Measurements from ENCODE around the gene MSRB3. TPM values are rescaled to one million over a fixed set of nuclear protein-coding genes. Genes with fewer than 3 reads are reported as not detected.
"Not testable (repeated sequence)": the region's sequence is repeated elsewhere in the genome, so short reads cannot be mapped to it uniquely, and the experiment has no call there.

MSRB3 gene
- total RNA-seq, 6 experiments from 2014 or later, result 1.4 to 5.6 (median 2.6) TPM

- H3K9me3 ChIP-seq, result no peaks in the 10 kb centered on the region
- H3K4me1 ChIP-seq, result no peaks in the 10 kb centered on the region
- DNase-seq, result no peak
- WGBS (ENCODE audit: insufficient coverage, low coverage, low lambda C conversion rate, missing lambda C conversion rate), result 48% methylated on average over 2 of the region's 2 CpGs
- H3K27me3 ChIP-seq, result no peaks in the 10 kb centered on the region
- TF ChIP-seq POLR2A (IDR thresholded peaks at IDR 0.05) (no peak), CTCF (IDR thresholded peaks at IDR 0.05) (no peak)
- intact Hi-C loops (cut with DNase I), result no loop called here
- no peak overlapping the region for H3K4me3 ChIP-seq
- no peak overlapping the region for H3K27ac ChIP-seq
- H3K36me3 ChIP-seq, result no peaks in the 10 kb centered on the region
- ATAC-seq, result no peak
Measured at GRCh38 chr12:65472079-65472478, 193.6 kb downstream of the MSRB3 start.

GRCh38 chr12:65474831-65475230, 196.3 kb downstream of the MSRB3 start:
- Histone ChIP-seq H3K36me3 (no peaks in the 10 kb centered on the region), H3K4me3 (no peak overlapping the region), H3K27ac (no peak overlapping the region), H3K9me3 (no peaks in the 10 kb centered on the region), H3K27me3 (no peaks in the 10 kb centered on the region), H3K4me1 (no peaks in the 10 kb centered on the region)
- ATAC-seq (no peak), DNase-seq (no peak)
- WGBS (ENCODE audit: insufficient coverage, low coverage, low lambda C conversion rate, missing lambda C conversion rate), result 73% methylated on average over 6 of the region's 6 CpGs
- intact Hi-C loops (cut with DNase I), result no loop called here
- TF ChIP-seq CTCF (IDR thresholded peaks at IDR 0.05) (no peak), POLR2A (IDR thresholded peaks at IDR 0.05) (no peak)

GRCh38 chr12:65477721-65478120, 199.2 kb downstream of the MSRB3 start:
- intact Hi-C loops (cut with DNase I), result no loop called here

GRCh38 chr12:65483891-65484516, 205.5 kb downstream of the MSRB3 start:
- intact Hi-C loops (cut with DNase I); H3K4me1 ChIP-seq; H3K4me3 ChIP-seq; H3K9me3 ChIP-seq; H3K27ac ChIP-seq; ATAC-seq; H3K36me3 ChIP-seq; DNase-seq; H3K27me3 ChIP-seq: not testable (repeated sequence)
- no CpG with 5 or more reads among the region's 3 CpGs for WGBS (ENCODE audit: insufficient coverage, low coverage, low lambda C conversion rate, missing lambda C conversion rate)

More at GRCh38 chr12:65477721-65478120, 199.2 kb downstream of the MSRB3 start:
- Histone ChIP-seq H3K27ac (no peak overlapping the region), H3K36me3 (no peaks in the 10 kb centered on the region), H3K9me3 (no peaks in the 10 kb centered on the region), H3K4me1 (no peaks in the 10 kb centered on the region), H3K27me3 (no peaks in the 10 kb centered on the region), H3K4me3 (no peak overlapping the region)
- ATAC-seq, result no peak
- no peak for DNase-seq
- TF ChIP-seq CTCF (IDR thresholded peaks at IDR 0.05), result no peak
- TF ChIP-seq POLR2A (IDR thresholded peaks at IDR 0.05), result no peak

- no peaks in the 10 kb centered on the region for H3K36me3 ChIP-seq
- H3K4me3 ChIP-seq, result no peak overlapping the region
- WGBS (ENCODE audit: insufficient coverage, low coverage, low lambda C conversion rate, missing lambda C conversion rate), result 88% methylated on average over 4 of the region's 4 CpGs
- ATAC-seq, result no peak
- H3K27ac ChIP-seq, result no peak overlapping the region
- TF ChIP-seq POLR2A (IDR thresholded peaks at IDR 0.05) (no peak), CTCF (IDR thresholded peaks at IDR 0.05) (no peak)
- no peak for DNase-seq
- H3K27me3 ChIP-seq, result no peaks in the 10 kb centered on the region
- intact Hi-C loops (cut with DNase I), result no loop called here
- H3K4me1 ChIP-seq, result no peaks in the 10 kb centered on the region
- H3K9me3 ChIP-seq, result peaks cover 0 to 8% (median 0%) of the 10 kb centered on the region in 4 donors
Measured at GRCh38 chr12:65488197-65488596, 209.7 kb downstream of the MSRB3 start.
